H1 (cell line): ENCODE measurements around the gene RALGAPA1. TPM values are rescaled to one million over a fixed set of nuclear protein-coding genes. Genes with fewer than 3 reads are reported as not detected.

ENCODE experiments used
- GABPA ChIP-seq: IDR thresholded peaks from 2 replicates; pipeline ENCODE4 v1.6.1; 2011; ENCODE audit warnings: mild to moderate bottlenecking, low read length, moderate library complexity, borderline replicate concordance; ENCODE audit not compliant: insufficient read depth
- KDM5A ChIP-seq: fragments of 200-600 bp; IDR thresholded peaks from 2 replicates; pipeline ENCODE4 v1.7.1; 2012; ENCODE audit warnings: mild to moderate bottlenecking, low read length, inconsistent platforms, mixed read lengths
- RAD21 ChIP-seq, 2 experiments: IDR thresholded peaks in 1 of 2; conservative IDR thresholded peaks in 1 of 2; 2 replicates each; pipeline ENCODE4 v1.6.1; 2011; ENCODE audit warnings: low read depth in 2 of 2, low read length in 2 of 2, improper control_type of control experiment in 1 of 2, inconsistent platforms in 1 of 2, mild to moderate bottlenecking in 1 of 2, moderate library complexity in 1 of 2
- polyA plus RNA-seq, 7 experiments: library from polyadenylated mRNA; depleted of rRNA in 3 of 7; stranded (reverse) in 5 of 7; unstranded in 2 of 7; fragments of >200 nt in 5 of 7; fragments of 200-250 nt in 2 of 7; gene quantifications; 1 replicate in 5 of 7; 2 replicates in 1 of 7; 4 replicates in 1 of 7; pipeline versions ENCODE4 v1.2.1 to v1.2.3, GENCODE V29; 2011 to 2013; ENCODE audit warnings: missing spikeins in 2 of 7, mixed read lengths in 2 of 7
- total RNA-seq: library from RNA; stranded (reverse); fragmentation: NEBNext Ultra II Directional; extraction: Animal tissue kit (Norgen Biotek cat#: 25700); gene quantifications from 2 replicates; pipeline ENCODE4 v1.2.1, GENCODE V29; 2021

Gene RALGAPA1
- total and polyA plus RNA-seq, 2 of the 8 experiments (the other 6 are each of a cell fraction or from before 2014, with no cell fraction given) = 4.2 to 26.7 TPM

DNA sequence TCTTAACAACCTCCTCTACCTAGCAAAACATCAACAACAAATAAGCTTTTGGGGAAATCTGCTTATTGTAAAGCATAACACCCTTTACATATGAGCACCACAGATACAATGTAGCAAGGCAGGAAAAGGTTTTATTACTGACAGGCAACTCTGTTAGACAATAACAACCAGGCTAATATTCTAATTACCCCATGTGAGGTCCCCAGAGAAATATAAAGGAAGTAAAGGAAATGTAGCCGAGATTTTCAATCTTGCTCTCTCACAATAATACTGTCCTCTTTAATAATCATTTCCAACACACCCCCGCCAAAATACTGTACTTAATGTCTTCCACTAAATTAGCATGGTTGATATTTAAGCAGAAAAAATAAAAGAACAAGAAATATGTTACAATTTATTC, 289.1 kb downstream of the RALGAPA1 start (continued):
- no peak for TF ChIP-seq RAD21 (IDR thresholded peaks at IDR 0.05 in 1 of 2, conservative IDR thresholded peaks at IDR 0.05 in 1 of 2; ENCODE audit: low read depth in 2 of 2, low read length in 2 of 2)
- TF ChIP-seq GABPA = no peak
- TF ChIP-seq KDM5A = no peak
